Ureter (tissue), 1 donor: Measurements from ENCODE around the gene ANAPC16. TPM values are rescaled to one million over a fixed set of nuclear protein-coding genes. Genes with fewer than 3 reads are reported as not detected.
"Not testable (repeated sequence)": the region's sequence is repeated elsewhere in the genome, so short reads cannot be mapped to it uniquely, and the experiment has no call there.

Experiments
- DNase-seq: peaks from one replicate; pipeline ENCODE4 v3.0.0-alpha.2; 2020; ENCODE audit warnings: low spot score
- total RNA-seq: library from RNA; stranded (reverse); gene quantifications from one replicate; pipeline ENCODE4 v1.2.4, GENCODE V29; 2023
- donor health status: DM: yes; HTN: yes; CAD: no.

The ANAPC16 gene
- total RNA-seq: 134 TPM

GRCh38 chr10:72215611-72216549, at the start of gene ANAPC16, which contains the start of gene ASCC1:
Gene ANAPC16, plus strand, starts transcription at chr10:72216012. Its CDS starts 7,903 bp downstream, at chr10:72223915.
Gene ASCC1, minus strand, starts transcription at chr10:72216276. Its CDS starts 2,978 bp downstream, at chr10:72213298.
- DNase-seq: peak; percentile 95

DNA sequence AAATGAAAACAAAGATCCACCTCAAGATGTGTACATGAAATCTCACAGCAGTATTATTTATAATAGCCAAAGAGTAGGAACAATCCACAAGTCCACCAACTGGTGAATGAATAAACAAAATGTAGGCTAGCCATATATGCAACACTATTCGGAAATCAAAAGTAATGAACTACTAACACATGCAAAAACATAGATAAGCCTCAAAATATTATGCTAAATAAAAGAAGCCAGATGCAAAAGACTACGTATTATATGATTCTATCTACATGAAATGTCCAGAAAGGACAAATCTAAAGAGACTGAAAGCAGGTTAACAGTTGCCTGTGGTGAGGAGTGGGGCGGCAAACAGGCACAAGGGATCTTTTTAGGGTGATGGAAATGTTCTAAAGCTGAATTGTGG, 48.7 kb upstream of the ANAPC16 start:
- DNase-seq: no peak

DNA sequence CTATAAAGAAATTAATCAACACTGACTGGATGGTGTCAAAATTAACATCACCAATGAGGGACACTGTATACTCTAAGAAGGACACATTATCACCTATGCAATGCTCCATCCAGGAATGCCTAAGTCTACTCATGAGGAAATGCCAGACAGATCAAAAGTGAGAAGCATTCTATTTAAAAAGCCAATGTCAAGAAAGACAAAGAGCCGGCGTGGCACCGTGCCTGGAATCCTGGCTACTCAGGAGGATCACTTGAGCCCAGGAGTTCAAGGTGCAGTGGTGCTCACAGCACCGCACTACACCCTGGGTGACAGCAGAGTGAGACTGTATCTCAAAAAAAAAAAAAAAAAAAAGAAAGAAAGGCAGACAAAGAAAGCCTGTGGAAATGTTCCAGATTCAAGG, 45.5 kb upstream of the ANAPC16 start:
- DNase-seq: no peak

DNA sequence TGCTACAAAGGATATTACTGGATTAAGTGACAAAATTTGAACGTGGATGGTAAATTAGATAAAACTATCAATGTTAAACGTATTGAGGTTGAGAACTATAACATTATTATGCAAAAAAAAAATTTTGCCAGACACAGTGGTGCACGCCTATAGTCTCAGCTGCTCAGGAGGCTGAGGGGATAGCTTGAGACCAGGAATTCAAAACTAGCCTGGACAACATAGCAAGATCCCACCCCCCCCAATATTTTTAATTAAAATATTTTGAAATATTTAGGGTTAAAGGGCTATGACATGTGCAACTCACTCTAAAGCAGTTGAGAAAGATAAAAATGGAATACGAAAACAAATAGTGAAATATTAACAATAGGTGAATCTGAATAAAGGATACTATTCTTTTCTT, 45.1 kb upstream of the ANAPC16 start:
- no peak for DNase-seq

DNA sequence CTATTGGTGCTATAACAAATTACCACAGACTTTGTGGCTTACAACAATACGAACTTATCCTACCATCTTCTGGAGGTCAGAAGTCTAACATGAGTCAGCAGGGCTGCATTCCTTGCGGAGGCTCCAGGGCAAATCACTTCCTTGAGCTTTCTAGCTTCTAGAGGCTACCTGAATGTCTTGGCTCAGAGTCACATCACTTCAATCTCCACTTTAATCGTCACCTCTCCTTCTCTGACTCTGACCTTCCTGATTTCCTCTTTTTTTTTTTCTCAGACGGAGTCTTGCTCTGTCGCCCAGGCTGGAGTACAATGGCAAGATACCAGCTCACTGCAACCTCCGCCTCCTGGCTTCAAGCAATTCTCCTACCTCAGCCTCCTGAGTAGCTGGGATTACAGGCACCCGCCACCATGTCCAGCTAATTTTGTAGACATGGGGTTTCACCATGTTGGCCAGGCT, 44.6 kb upstream of the ANAPC16 start:
- DNase-seq: peak; percentile 60

DNA sequence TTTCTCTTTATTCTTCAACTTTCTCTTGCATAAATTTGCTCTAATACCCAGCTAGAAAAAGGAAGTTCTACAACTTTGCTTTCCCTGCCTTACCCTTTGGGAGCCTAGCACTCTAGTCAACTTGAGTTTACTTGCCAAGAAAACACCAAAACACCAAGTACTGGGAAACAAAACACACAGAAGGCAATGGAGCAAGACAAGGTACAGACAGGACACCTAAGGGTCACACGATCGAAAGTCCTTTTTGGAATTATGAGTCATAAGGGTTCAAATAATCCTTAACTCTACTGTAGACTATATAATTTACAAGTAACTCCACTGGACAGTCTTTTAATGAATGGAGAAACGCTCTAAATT, 42.6 kb upstream of the ANAPC16 start:
- no peak for DNase-seq

- no peak for DNase-seq
Observed at GRCh38 chr10:72173619-72174296, 42.1 kb upstream of the ANAPC16 start.

GRCh38 chr10:72174297-72174662, 41.5 kb upstream of the ANAPC16 start:
- DNase-seq: no peak

DNA sequence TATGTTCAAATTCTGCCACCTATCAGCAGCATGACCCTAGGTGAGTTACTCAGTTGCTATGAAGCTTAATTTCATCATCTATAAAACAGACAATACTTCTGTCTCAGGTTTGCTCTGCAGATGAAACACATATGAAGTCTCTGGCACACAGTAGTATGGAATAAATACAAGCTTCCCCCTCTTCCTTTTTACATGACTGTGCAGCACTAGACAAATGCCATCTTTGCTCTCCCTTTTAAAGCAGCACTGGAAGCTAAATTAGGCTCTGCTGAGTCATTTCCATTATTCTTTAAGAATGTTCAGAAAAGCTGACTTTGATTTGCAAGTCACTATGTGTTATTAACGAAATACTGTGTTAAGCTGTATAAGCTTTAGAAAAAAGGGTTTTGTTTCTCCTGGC, 40.7 kb upstream of the ANAPC16 start:
- no peak for DNase-seq

DNA sequence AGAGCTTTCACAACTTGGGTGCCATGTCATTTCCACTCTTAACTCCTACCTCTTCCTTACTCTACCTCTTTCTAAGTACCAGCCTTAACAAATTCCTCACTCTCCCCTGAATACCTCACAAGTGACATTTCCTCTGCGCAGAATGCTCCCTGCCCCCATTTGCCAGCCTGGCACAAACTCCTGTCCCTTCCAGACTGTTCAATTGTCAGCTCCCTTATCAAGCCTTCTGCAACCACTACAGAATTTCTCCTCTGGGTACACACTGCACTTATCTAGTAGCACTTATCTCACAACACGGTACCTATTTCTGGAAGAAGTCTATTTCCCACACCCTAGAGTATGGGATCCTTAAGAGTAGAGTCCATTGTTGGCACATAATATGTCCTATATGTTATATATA, 39.1 kb upstream of the ANAPC16 start:
- no peak for DNase-seq

DNA sequence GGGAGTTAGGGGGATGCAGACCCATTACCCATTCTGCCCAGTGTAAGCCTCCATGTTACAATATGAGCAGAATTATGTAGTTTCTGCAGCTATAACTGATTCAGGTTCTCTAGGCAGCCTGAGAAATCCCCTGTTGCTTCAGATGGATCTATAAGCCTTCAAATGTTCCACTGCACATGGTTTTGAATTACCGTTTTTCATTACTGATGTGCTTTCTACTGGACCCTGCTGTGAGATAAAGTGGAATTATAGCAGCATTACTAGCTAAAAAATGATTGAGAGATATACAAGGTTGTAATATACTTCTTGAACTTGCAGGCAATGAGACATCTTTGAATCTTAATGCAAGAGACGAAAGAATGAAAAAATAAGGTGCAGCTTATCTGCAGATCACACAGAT, 38.4 kb upstream of the ANAPC16 start:
- no peak for DNase-seq

DNA sequence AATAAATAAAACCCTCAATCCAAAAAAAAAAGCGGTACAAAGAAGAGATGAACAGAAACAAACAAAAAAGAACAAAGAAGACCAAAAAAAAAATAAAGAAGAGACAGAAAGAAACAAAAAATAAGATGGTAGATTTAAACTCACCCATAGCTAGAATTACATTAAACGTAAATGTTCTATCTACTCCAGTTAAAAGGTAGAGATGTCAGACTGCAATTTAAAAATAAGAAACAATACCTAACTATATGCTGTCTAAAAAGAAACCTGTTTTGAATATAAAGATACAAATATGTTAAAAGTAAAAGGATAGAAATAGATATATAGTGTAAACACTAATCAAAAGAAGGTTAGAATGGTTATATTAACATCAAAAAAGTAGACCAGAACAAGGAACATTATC, 31.7 kb upstream of the ANAPC16 start:
- no peak for DNase-seq

DNA sequence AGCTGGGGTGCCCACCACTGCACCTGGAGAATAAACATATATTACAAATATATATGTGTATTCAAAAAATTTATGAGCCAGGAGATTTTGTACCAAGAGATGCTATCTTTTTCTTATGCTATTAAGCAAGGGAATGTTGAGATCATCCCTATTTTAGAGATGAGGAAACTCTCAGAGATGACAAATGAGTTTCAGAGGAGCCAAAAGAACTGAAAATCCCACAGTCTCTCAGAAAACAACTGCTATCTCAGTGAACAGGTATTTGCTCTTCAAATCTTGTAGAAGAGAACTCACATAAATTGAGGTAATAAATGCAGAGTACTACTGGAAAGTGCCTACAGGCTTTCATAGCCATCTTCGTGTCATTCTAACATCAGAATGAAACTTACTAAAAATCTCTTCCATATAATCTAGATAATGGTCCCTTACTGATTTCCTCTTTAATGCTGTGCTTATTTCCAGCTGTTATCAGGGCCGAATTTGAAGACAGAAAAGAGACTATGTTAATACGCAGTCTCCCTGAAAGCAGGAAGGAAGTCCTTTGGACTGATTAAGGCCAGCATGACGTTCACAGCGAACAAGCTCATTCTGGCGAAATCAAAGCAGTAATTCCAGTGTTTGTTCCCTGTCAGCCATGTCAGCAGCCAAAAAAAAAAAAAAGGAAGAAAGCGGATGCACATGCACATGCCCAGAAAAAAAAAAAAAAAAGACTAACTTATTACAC, 29.4 kb upstream of the ANAPC16 start:
- no peak for DNase-seq

DNA sequence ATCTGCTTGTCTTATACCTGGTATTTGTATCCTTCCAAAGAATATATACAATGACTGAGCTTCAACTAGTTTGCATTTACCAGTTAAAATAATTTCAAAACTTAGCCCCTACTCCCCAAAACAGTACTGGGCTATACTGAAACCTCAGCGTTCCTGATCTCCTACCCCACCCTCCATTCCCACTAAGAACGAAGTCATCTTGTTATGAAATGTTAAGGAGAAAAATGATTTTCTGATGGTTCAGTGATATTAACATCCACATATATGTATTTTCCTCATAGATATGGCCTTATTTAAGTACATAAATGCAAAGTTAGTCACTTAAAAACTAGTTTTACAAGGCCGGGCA, 28.9 kb upstream of the ANAPC16 start:
- DNase-seq: no peak

GRCh38 chr10:72194949-72195348, 20.9 kb upstream of the ANAPC16 start:
- no peak for DNase-seq

- no peak for DNase-seq
Observed at GRCh38 chr10:72200883-72201282, 14.9 kb upstream of the ANAPC16 start.

- DNase-seq: no peak
Observed at GRCh38 chr10:72201293-72201692, 14.5 kb upstream of the ANAPC16 start.

- DNase-seq: no peak
Observed at GRCh38 chr10:72204296-72204695, 11.5 kb upstream of the ANAPC16 start.

DNA sequence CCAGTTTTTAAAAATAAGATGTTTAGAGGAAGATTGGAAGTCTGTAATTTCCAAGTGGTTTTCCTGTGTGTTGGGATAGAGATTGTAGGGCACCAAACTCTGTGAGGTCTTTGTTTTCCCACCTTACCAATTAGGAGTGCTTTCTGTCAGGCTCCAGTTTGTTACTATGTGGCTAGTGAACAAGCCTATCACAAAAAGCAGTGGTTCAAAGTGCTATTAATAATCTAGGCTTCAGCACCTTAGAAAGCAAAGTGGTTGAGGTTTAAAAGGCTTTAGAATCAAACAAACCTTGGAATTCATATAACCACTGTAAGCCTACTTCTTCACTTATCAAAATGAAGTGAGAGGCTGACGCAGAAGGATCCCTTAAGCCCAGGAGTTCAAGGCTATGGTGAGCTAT, 11.1 kb upstream of the ANAPC16 start:
- DNase-seq: no peak

DNA sequence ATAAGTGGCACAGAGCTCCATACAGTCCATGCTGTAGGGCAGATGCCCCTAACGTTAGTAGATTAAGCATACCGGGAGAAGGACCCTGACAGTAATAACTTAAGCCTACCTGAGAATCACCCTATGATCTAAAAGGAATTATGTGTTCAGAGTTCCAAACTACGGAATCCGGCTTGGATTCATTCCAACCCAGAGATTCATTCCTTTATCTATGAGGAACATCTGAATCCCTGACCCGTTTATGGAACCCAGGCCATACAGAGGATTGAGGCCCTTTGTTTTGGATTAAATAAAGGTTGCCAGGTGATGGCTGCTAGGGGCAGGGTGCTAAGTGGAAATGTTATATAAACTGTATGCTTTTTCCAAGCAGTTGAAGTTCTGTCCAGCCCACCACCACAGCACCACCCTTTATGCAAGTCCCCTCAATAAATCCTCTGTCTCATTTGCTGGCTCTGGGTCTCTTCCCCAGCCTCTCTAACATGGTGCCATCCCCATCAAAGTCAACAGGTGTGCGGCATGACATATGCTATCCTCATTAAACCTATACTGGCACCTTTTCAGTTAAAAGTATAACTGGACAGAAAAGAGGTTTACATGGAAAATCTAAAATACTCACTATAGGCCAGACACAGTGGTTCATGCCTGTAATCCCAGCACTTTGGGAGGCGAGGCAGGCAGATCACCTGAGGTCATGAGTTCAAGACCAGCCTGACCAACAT, 9.1 kb upstream of the ANAPC16 start:
- no peak for DNase-seq

DNA sequence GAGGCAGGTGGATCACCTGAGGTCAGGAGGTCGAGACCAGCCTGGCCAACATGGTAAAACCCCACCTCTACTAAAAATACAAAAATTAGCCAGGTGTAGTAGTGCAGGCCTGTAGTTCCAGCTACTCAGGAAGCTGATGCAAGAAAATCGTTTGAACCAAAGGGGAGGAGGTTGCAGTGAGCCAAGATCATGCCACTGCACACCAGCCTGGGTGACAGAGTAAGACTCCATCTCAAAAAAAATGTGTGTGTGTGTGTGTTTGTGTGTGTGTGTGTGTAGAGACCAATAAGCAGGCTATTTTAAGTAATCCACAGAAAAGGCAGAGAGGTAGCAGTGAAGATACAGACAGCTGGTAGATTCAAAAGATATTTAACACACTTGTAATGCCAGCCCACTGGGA, 7.3 kb upstream of the ANAPC16 start:
- not testable (repeated sequence) for DNase-seq

GRCh38 chr10:72211381-72211780, 4.4 kb upstream of the ANAPC16 start:
- DNase-seq: not testable (repeated sequence)
